ENCODE measurements around the gene ALKBH3. TPM values are rescaled to one million over a fixed set of nuclear protein-coding genes. Genes with fewer than 3 reads are reported as not detected.

Gene ALKBH3
- total and polyA plus RNA-seq, 2 experiments from 2014 or later, result 10.7 to 10.8 TPM

Other genes starting within 250 kb of the ALKBH3 start
- 168 and 179 TPM in 2 replicates for gene HSD17B12, start 200.1 kb upstream of the ALKBH3 start, total RNA-seq (2014; rRNA removed; shearing (Covaris generic))
- 112 and 128 TPM in 2 replicates for gene HSD17B12, start 200.1 kb upstream of the ALKBH3 start, polyA plus RNA-seq (2016; fragmentation: Nextera tagmentation; extraction: Ambion mirVana)
- gene C11orf96, start 61.8 kb downstream of the ALKBH3 start, total RNA-seq (2014; rRNA removed; shearing (Covaris generic)), result 2.5 and 2.6 TPM in 2 replicates
- 0.31 and 1.4 TPM in 2 replicates for gene C11orf96, start 61.8 kb downstream of the ALKBH3 start, polyA plus RNA-seq (2016; fragmentation: Nextera tagmentation; extraction: Ambion mirVana)
- gene ACCSL, start 167.2 kb downstream of the ALKBH3 start, total RNA-seq (2014; rRNA removed; shearing (Covaris generic)), result not detected in 2 replicates
- gene ACCSL, start 167.2 kb downstream of the ALKBH3 start, polyA plus RNA-seq (2016; fragmentation: Nextera tagmentation; extraction: Ambion mirVana), result not detected in 2 replicates
- gene ACCS, start 185.4 kb downstream of the ALKBH3 start, total RNA-seq (2014; rRNA removed; shearing (Covaris generic)), result 6.6 and 12.0 TPM in 2 replicates
- 2.9 and 3.6 TPM in 2 replicates for gene ACCS, start 185.4 kb downstream of the ALKBH3 start, polyA plus RNA-seq (2016; fragmentation: Nextera tagmentation; extraction: Ambion mirVana)
- 43.7 and 48.6 TPM in 2 replicates for gene EXT2, start 214.8 kb downstream of the ALKBH3 start, total RNA-seq (2014; rRNA removed; shearing (Covaris generic))
- 11.7 and 15.9 TPM in 2 replicates for gene EXT2, start 214.8 kb downstream of the ALKBH3 start, polyA plus RNA-seq (2016; fragmentation: Nextera tagmentation; extraction: Ambion mirVana)